A673 (cell line): Measurements from ENCODE around the gene RERGL. TPM values are rescaled to one million over a fixed set of nuclear protein-coding genes. Genes with fewer than 3 reads are reported as not detected.

Source experiments
- BruUV-seq: library from RNA; stranded (reverse); fragments of 400-500 nt; replicated peaks from 2 replicates; lab custom pipeline; 2021; lab: Mats Ljungman, UMichigan
- CTCF ChIA-PET: fragments of 300-600 bp; sonication (Branson Sonifier 250); formaldehyde crosslinking; loops from one replicate; lab custom pipeline; 2022; ENCODE audit warnings: antibody characterized with exemption; lab: Charles Lee
- POLR2A ChIA-PET: fragments of 300-600 bp; sonication (Branson Sonifier 250); formaldehyde crosslinking; loops from one replicate; lab custom pipeline; 2022; ENCODE audit warnings: antibody characterized with exemption; ENCODE audit not compliant: low non-redundant PET; lab: Charles Lee
- DNase-seq: peaks from one replicate; pipeline ENCODE4 v3.0.0-alpha.2; 2015; ENCODE audit warnings: low spot score
- H3K27ac ChIP-seq: fragments of 200-600 bp; sonication (generic); 2 replicates; pipeline ENCODE4 v1.5.1; 2016; ENCODE audit warnings: mixed run types, low read depth, mild to moderate bottlenecking, mixed read lengths, antibody characterized with exemption, low read length; ENCODE audit not compliant: poor library complexity, severe bottlenecking
- H3K27me3 ChIP-seq: fragments of 200-600 bp; sonication (generic); replicated peaks from 2 replicates; pipeline ENCODE4 v1.6.1; 2017; ENCODE audit warnings: mixed run types, low read depth, mild to moderate bottlenecking, mixed read lengths, antibody characterized with exemption, low read length; ENCODE audit not compliant: insufficient read depth, poor library complexity
- H3K36me3 ChIP-seq: fragments of 200-600 bp; sonication (generic); 2 replicates; pipeline ENCODE4 v1.6.1; 2016; ENCODE audit warnings: mixed run types, mild to moderate bottlenecking, mixed read lengths, antibody characterized with exemption, low read length; ENCODE audit not compliant: insufficient read depth, poor library complexity, severe bottlenecking
- H3K4me1 ChIP-seq: fragments of 200-600 bp; sonication (generic); 2 replicates; pipeline ENCODE4 v1.6.1; 2017; ENCODE audit warnings: mixed run types, mild to moderate bottlenecking, mixed read lengths, antibody characterized with exemption, low read length; ENCODE audit not compliant: insufficient read depth, poor library complexity, severe bottlenecking
- H3K4me3 ChIP-seq: fragments of 200-600 bp; sonication (generic); 2 replicates; pipeline ENCODE4 v1.5.1; 2016; ENCODE audit warnings: low read depth, mixed run types, mild to moderate bottlenecking, mixed read lengths, low read length; ENCODE audit not compliant: poor library complexity, severe bottlenecking
- H3K9me3 ChIP-seq: fragments of 200-600 bp; sonication (generic); 2 replicates; pipeline ENCODE4 v1.6.1; 2016; ENCODE audit warnings: mixed run types, low read depth, mild to moderate bottlenecking, mixed read lengths, antibody characterized with exemption, low read length; ENCODE audit not compliant: poor library complexity, severe bottlenecking
- EZH2 ChIP-seq: fragments of 200-600 bp; sonication (generic); IDR thresholded peaks from 2 replicates; pipeline ENCODE4 v1.6.1; 2017; ENCODE audit warnings: borderline replicate concordance, low read depth, mild to moderate bottlenecking, mixed read lengths, antibody characterized with exemption, low read length; ENCODE audit not compliant: poor library complexity, severe bottlenecking
- intact Hi-C: fragments of 100-400 bp; cut with micrococcal nuclease; formaldehyde crosslinking; loops from one replicate; pipeline ENCODE4 v1.10.0; 2022; ENCODE audit not compliant: unreplicated experiment
- total RNA-seq: library from RNA; stranded (reverse); gene quantifications from 2 replicates; pipeline ENCODE4 v1.2.3, GENCODE V29; 2021
- TF ChIP-seq, protein P1 (sequence below): fragments of 300-800, 200-600 bp; sonication (generic); conservative IDR thresholded peaks from 2 replicates; pipeline ENCODE4 v1.5.1; 2017; ENCODE audit warnings: low read depth, mild to moderate bottlenecking, antibody characterized with exemption, low read length, moderate library complexity, mixed read lengths

Gene RERGL
- total RNA-seq, 1 experiment from 2014 or later, result not detected

DNA sequence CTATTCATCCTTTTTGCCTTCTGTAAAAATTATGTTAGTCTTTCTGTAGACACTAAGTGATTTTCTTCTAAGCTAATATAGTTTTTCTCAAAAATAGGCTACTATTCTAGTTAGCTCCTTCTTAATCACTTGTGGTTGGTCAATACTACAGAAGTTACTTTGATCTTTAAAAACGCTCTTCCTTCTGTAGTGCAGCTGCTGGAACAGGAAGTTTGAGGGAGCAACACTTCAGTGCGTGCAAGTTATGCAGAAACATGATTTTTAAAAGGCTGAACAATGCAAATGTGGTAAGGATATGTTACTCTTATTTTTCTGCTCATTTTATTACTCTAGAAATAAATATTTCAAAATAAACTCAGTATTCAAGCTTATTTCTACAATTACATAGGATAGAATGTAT lies 11.1 kb upstream of the RERGL start:
- Histone ChIP-seq H3K4me1 (no peaks in the 10 kb centered on the region), H3K36me3 (no peaks in the 10 kb centered on the region), H3K27me3 (no peaks in the 10 kb centered on the region), H3K9me3 (no peaks in the 10 kb centered on the region), H3K27ac (no peak overlapping the region), H3K4me3 (no peak overlapping the region)
- BruUV-seq, result no TSS peak
- ChIA-PET CTCF (no interaction called here), POLR2A (no interaction called here)
- TF ChIP-seq EZH2, result no peak
- TF ChIP-seq, protein P1, sequence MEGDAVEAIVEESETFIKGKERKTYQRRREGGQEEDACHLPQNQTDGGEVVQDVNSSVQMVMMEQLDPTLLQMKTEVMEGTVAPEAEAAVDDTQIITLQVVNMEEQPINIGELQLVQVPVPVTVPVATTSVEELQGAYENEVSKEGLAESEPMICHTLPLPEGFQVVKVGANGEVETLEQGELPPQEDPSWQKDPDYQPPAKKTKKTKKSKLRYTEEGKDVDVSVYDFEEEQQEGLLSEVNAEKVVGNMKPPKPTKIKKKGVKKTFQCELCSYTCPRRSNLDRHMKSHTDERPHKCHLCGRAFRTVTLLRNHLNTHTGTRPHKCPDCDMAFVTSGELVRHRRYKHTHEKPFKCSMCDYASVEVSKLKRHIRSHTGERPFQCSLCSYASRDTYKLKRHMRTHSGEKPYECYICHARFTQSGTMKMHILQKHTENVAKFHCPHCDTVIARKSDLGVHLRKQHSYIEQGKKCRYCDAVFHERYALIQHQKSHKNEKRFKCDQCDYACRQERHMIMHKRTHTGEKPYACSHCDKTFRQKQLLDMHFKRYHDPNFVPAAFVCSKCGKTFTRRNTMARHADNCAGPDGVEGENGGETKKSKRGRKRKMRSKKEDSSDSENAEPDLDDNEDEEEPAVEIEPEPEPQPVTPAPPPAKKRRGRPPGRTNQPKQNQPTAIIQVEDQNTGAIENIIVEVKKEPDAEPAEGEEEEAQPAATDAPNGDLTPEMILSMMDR, result no peak
- no peak for DNase-seq
- intact Hi-C loops, result no loop called here

DNA sequence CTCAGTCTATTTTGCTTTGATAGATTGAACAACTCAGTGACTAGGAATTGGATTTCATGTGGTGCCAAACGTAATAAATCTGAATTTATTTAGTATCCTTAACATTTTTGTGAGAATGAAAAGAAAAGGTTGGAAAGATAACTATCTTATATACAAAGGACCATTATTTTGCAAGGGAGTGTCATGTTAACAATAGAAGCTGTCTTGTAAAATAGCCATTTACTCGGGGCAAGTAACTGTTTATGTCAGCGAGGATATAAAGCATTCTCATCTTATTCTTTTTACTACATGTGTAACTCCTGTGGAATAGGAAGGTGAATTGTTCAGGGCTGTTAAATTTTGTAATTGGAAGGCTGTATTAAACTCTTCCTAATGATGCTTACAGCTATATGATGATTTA lies 5.9 kb downstream of the RERGL start:
- BruUV-seq, result no TSS peak
- TF ChIP-seq EZH2, result no peak
- TF ChIP-seq, protein P1, result no peak
- Histone ChIP-seq H3K4me1 (no peaks in the 10 kb centered on the region), H3K27ac (no peak overlapping the region), H3K9me3 (no peaks in the 10 kb centered on the region), H3K36me3 (no peaks in the 10 kb centered on the region), H3K27me3 (no peaks in the 10 kb centered on the region), H3K4me3 (no peak overlapping the region)
- intact Hi-C loops, result no loop called here
- POLR2A ChIA-PET, result no interaction called here
- CTCF ChIA-PET, result no interaction called here
- DNase-seq, result no peak

DNA sequence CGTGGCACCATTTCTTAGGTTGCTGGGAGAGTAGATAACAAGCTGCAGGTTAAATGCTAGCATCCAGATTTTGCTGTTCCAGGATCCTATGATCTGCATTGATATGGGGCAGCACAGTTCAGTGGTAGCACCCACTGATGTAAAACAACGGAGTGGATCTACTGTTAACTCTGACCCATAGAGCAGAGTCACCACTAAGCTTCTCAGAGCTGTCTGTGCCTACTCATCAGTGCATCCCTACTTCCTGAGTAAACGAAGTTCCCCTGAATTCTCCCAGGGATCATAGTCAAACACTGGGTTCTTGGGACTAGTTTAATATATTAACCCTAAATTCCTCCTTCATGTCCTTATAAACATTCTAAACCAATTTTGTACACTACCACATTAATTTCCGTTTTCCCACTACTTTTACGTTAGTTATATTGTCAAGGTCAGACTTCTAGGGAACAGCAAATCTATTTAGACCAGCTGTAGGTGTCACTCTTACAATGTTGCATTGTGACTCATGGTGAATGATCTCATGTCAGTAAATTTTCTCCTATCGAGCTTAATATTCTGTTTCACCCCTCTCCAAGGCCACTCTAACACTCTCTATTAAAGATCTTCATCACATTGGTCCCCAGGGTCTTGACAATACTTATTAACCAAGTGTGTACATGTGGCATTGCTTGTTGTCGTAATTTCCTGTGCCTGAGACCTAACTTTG lies 10.3 kb downstream of the RERGL start:
- no peaks in the 10 kb centered on the region for H3K9me3 ChIP-seq
- H3K4me3 ChIP-seq, result no peak overlapping the region
- intact Hi-C loops, result no loop called here
- no peak for TF ChIP-seq EZH2
- TF ChIP-seq, protein P1, result no peak
- no peak for DNase-seq
- POLR2A ChIA-PET, result no interaction called here
- no peaks in the 10 kb centered on the region for H3K27me3 ChIP-seq
- BruUV-seq, result no TSS peak
- H3K27ac ChIP-seq, result no peak overlapping the region
- H3K4me1 ChIP-seq, result no peaks in the 10 kb centered on the region
- CTCF ChIA-PET, result no interaction called here
- no peaks in the 10 kb centered on the region for H3K36me3 ChIP-seq
